Omental fat pad (tissue), 4 donors: Measurements from ENCODE around the gene SIL1. TPM values are rescaled to one million over a fixed set of nuclear protein-coding genes. Genes with fewer than 3 reads are reported as not detected.
"Not testable (repeated sequence)": the region's sequence is repeated elsewhere in the genome, so short reads cannot be mapped to it uniquely, and the experiment has no call there.

Experiments
- ATAC-seq: fragments of 150-250 bp; one replicate; pipeline ENCODE4 v1.9.1; 2016; ENCODE audit warnings: mild to moderate bottlenecking, moderate library complexity; ENCODE audit not compliant: low FRiP score
- DNase-seq: peaks from one replicate; pipeline ENCODE4 v3.0.0-alpha.2; 2019; ENCODE audit warnings: low spot score
- total RNA-seq, 4 donors: library from RNA; depleted of rRNA; stranded (reverse); fragments of >200 nt; gene quantifications; one replicate each; pipeline ENCODE4 v1.1.0, GENCODE V29; 2016
- TF ChIP-seq, protein P1 (sequence below), 3 donors: fragments of 450-650 bp; IDR thresholded peaks; one replicate each; pipeline ENCODE4 v1.5.1; 2016 to 2017; ENCODE audit warnings: antibody characterized with exemption in 3 of 3, mild to moderate bottlenecking in 3 of 3, moderate library complexity in 2 of 3

Gene SIL1
- total RNA-seq, 4 donors from 2014 or later = 34.7 to 66.0 (median 38.9) TPM

DNA sequence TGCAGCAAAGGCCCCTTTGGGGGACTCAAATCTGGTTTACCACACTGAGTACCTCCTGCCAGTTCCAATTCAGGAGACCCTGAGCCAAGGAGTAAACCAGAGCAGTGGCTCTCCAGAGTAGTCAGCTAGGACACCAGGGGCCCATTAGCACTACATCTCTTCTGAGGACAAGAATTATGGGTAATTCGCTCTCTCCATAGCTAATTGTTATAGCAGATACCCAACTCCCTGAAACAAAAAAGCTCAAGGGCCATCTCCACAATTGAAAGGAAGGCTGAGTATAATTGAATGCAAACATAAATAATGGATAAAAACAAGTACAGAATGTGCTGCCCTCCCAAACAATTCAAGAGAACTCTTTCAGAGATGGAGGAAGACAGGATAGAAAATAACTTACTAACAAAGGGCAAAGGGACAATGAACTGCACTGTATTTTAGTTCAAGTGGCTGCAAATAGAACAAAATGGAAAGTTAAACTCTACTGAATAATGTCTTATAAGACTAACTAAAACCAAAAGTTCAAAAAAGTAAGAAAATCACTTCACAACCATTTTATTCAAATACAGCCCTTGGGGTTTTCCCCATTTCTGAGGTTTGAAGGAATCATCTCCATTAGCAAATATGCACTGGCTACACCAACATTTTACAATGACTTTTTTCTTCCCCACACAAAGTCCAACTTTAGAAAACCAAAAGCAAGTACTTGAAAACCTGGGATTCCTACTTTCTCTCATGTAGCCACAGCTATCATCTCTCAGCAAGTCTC is 118.8 kb downstream of the SIL1 start:
- ATAC-seq (no peak), DNase-seq (no peak)
- TF ChIP-seq, protein P1, sequence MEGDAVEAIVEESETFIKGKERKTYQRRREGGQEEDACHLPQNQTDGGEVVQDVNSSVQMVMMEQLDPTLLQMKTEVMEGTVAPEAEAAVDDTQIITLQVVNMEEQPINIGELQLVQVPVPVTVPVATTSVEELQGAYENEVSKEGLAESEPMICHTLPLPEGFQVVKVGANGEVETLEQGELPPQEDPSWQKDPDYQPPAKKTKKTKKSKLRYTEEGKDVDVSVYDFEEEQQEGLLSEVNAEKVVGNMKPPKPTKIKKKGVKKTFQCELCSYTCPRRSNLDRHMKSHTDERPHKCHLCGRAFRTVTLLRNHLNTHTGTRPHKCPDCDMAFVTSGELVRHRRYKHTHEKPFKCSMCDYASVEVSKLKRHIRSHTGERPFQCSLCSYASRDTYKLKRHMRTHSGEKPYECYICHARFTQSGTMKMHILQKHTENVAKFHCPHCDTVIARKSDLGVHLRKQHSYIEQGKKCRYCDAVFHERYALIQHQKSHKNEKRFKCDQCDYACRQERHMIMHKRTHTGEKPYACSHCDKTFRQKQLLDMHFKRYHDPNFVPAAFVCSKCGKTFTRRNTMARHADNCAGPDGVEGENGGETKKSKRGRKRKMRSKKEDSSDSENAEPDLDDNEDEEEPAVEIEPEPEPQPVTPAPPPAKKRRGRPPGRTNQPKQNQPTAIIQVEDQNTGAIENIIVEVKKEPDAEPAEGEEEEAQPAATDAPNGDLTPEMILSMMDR (IDR thresholded peaks at IDR 0.05) = no peak

GRCh38 chr5:139078345-139078744 is 119.8 kb downstream of the SIL1 start:
- TF ChIP-seq, protein P1 (IDR thresholded peaks at IDR 0.05) = no peak
- ATAC-seq = no peak
- DNase-seq = no peak

DNA sequence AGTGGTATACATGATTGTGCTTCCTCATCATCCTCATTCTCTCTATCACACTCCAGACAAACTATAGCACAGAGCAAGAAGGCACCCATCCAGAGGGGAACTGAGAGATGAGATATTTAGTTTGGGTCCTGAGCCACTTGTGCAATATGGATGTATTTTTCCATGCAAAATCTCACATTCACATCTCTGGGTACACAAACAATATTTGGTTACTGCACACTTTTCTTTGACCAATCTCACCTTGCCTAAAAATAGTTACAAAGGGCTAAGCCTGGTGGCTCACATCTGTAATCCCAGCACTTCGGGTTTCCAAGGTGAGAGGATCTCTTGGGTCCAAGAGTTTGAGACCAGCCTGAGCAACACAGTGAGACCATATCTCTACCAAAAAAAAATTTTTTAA is 120.3 kb downstream of the SIL1 start:
- TF ChIP-seq, protein P1 (IDR thresholded peaks at IDR 0.05) = no peak
- DNase-seq (no peak), ATAC-seq (no peak)

GRCh38 chr5:139076111-139076510 is 122.1 kb downstream of the SIL1 start:
- TF ChIP-seq, protein P1 (IDR thresholded peaks at IDR 0.05) = no peak
- DNase-seq (no peak), ATAC-seq (no peak)

- DNase-seq = no peak
- ATAC-seq = peak; percentile 44
- TF ChIP-seq, protein P1 (IDR thresholded peaks at IDR 0.05) = no peak
Measured at GRCh38 chr5:139075066-139076050, 122.8 kb downstream of the SIL1 start.

DNA sequence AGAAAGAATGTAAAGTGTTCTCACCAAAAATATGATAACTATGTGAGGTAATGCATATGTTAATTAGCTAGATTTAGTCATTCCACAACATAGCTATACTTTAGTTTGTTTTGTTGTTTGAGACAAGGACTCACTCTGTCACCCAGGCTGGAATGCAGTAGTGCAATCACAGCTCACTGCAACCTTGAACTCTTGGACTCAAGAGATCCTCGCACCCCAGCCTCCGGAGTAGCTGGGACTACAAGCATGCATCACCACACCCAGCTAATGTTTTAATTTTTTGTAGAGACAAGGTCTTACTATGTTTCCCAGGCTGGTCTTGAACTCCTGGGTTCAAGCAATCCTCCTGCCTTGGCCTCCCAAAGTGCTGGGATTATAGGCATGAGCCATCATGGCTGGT is 124.2 kb downstream of the SIL1 start:
- not testable (repeated sequence) for ATAC-seq

DNA sequence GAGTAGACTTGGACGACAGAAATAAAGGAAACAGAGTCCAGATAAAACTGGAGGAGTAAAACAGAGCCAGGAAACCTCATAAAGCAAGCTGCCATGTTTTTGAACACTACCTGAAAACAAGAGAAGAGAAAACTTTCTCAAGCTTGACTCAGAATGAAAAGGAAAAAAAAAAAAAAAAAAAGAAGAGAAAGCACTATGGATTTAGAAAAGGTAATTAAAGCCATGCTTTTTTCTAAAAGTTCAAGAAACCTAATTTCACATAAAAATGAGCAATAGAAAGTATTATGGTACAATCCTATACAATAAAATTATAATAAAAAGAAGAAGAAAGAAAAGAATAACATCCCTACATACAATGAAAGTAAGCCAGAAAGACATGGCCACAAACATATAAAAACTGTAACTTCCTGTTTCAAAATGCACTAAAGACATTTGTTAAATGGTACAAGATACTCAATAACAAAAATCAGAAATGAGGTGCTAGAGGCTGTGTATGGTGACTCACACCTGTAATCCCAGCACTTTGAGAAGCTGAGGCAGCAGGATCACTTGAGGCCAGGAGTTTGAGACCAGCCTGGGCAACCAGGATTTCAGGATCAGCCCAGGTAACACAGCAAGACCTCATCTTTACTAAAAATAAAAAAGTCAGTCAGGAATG is 129.5 kb downstream of the SIL1 start:
- DNase-seq (no peak), ATAC-seq (no peak)
- TF ChIP-seq, protein P1 (IDR thresholded peaks at IDR 0.05) = no peak

More for the DNA sequence above, 124.2 kb downstream of the SIL1 start:
- not testable (repeated sequence) for DNase-seq
